ENCODE measurements around the gene ANO1.

ANO1 gene

DNA sequence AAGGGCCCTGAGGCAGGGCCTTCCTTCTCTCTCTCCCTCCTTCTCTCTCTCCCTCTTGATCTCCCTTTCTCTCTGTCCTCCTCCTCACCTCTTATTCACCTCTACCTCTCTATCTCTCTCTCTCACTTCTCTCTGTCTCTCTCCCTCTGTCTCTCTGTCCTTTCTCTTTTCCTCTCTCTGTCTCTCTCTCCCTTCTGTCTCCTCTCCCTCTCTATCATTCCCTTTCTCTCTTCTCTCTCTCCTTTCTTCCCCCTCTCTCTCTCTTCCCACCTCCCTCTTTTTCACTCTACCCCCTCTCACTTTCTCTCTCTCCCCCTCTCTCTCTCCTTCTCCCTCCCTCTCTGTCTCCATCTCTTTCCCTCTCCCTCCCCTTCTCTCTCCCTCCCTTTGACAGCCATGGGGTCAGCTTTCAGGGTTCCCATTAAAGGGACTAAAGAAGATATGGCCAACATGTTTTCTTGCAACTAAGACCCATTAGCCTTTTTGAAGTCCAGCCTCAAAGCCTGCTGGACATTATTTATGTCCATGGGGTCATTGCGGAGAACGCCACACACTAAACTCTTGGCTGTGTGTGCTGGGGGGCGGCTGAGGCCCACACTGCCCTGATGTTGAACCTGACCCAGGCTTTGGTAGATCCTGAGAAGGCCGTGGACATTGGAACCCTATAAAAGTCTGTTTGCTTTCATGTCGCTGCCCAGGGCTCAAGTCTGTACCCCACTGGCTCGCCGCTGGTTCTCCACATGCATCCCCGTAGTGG lies 15.0 kb downstream of the ANO1 start:
- in situ Hi-C loops (cut with MboI; ENCODE audit: low sequenced_read_pairs), result no loop called here

DNA sequence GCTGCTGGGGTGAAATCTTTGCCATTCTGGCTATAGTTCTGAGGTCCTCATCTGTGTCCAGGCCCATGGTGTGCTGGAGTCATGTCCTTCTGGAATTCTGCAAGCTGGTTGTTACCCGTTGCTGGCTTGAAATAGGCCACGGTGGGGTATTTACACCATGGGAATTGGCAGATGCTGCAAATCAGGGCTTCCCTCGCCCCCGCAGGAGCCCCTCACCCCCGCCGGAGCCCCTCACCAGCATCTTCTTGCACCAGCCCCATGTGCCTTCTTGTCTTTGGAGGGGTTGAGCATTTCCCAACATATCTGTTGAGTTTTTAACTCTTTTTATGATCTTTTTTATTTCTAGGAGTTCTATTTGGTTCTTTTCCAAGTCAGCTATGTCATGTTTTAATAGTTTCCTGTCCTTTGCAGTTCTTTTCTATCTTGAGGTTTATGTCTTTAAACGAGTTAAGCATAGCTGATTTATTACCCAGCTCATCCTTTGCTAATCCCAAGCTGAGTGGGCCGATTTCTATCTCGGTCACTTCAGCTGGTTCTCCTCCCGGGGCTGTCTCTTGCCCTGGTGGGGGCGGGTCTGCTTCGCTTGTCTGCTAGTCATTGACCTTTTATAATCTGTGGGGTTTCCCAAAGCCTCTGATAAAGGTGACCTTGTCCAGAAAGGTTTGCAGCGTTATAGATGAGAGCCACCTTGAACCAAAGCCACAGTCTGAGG lies 17.6 kb downstream of the ANO1 start:
- in situ Hi-C loops (cut with MboI; ENCODE audit: low sequenced_read_pairs), result no loop called here

DNA sequence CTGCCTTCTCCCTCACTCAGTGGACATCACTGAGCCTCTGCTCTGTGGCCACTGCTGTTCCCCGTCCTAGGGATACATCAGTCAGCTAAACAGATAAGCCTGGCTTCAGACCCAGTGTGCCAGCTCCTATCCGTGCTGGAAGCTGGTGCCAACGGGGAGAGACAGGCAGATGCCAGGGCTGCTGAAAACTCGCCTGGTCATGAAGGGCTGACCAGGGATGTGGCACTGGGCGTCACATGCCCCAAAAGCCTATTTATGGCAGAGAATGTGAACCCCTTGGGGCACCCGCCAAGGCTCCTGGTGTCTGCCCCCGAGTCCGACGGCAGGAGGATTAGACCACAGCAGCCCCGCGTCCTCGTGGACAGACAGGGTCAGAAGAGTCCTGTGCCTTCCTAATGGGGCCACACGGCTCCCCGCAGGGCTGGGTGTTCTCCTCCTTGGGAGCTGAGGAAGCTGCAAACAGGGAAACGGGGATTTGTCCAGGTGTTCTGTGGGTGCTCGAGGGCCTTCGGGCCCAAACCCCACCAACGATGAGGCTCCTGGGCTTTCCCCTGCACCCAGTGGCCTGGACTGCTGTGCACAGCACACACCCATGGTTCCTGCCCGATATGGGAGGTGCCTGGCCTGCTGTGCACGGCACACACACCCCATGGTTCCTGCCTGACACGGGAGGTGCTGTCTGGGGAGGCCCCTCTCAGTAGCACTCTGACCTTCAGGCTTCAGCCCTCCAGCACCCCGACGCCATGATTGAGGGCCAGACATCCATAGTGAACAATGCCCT lies 19.9 kb downstream of the ANO1 start:
- in situ Hi-C loops (cut with MboI; ENCODE audit: low sequenced_read_pairs), result no loop called here

DNA sequence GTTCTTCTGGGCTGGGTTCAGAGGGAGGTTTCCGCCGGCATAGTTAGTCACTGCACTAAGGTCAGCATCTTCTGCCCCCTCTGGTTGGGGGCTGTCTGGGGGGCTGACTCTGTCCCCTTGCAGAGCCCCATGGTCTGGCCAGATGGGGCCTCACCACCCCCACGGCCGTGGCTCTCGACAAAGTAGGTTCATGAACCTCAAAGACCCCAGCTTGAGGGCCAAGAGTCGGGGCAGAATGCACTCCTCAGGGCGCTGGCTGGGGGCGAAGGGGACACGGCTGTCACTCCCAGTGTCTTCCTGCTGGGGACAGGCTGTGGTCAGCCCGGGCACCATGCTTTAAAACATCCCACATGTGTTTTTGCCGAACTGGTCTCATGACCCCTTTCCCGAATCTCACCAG lies 20.8 kb downstream of the ANO1 start:
- in situ Hi-C loops (cut with MboI; ENCODE audit: low sequenced_read_pairs), result no loop called here

DNA sequence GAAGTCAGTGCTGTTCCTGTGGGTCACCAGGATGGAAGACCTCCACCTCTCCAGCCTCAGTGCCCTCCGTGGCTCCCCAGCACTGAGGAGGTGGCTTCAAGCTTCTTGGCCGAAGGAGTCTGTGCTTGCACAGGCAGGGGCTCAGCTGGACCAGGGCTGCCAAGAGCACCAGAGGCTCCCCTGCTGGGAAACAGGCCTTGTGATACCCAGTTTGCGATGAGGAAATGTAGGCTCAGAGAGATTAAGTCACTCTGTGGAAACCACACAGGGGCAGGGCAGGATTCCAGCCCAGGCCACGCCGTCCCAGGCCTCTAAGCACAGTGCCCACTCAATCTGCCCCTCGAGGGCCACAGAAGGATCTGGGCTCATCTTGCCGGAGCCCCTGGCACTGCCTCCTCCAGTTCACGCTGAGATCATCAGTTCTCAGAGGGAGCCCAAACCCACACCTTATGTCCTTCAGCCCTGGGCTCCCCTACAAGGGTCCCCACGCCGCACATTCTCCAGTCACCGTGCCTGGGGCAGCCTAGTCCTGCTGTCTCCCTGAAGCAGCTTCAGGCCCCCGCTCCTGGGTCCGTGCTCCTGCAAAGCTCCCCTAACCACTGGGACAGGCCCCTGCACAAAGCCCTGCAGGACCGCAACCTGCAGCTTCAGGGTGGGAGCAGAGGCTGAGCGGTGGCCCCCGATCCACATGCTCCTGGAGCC lies 21.6 kb downstream of the ANO1 start:
- in situ Hi-C loops (cut with MboI; ENCODE audit: low sequenced_read_pairs), result no loop called here

DNA sequence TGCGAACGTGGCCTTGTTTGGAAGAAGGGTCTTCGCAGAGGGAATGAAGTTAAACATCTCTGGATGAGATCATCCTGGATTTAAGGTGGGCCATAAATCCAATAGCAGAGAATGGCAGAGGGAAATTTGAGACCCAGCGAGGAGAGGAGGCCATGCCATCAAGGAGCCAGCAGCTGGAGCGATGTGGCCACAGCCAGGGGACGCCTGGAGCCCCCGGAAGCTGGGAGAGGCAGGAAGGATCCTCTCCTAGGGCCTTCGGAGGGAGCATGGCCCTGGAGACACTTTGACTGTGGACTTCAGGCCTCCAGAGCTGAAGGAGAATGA lies 22.1 kb downstream of the ANO1 start:
- in situ Hi-C loops (cut with MboI; ENCODE audit: low sequenced_read_pairs), result no loop called here

DNA sequence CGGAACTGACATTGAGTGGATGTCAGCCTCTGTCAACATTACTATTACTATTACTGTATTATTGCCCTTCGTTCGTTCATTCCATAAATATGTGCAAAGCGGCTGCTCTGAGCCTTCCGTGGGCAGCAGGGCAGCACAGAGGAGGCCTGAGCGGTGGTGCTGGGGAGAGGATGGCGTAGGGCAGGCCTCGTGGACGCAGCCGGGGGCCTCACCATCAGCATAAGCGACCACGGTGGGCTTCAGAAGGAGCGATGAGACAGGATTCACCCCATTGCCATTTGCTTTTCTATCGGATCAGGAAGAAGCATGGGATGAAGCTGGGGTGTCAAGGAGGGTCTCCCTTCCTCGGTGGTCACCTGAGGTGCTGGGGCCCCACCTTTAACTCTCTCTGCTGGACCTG lies 22.7 kb downstream of the ANO1 start:
- in situ Hi-C loops (cut with MboI; ENCODE audit: low sequenced_read_pairs), result no loop called here

DNA sequence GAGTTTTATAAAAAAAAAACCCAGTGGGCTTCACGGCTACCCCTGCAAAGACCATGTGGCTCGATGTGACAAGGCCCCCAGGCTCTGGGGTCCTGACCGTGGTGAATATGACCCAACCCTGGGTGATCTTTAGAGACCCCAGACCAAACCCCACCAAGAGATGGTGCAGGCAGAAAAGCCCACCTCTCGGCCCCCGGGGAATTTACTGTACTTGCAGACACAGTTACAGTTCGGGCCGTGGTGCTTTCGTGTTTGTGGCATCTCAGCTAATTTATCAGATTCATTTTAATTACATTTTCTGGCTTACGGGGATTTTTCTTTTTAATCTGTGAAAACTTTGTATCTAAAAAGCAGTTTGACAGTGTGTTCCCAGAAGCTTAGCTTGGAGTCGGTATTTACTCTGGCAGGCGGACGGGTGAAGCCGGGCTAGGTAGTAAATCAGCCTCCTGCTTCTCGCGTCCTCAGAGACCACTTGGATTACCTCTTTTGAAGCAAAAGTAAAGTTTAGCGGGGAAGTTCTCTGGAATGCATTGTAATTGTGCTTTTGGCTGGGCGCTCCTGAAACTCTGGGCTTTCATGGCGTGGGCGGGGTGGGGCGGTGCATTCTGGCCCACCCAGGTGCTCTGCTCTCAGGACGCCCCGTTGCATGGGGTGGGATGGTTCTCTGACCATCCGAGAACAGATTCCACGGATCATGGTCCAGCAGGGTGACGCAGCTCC lies 25.3 kb downstream of the ANO1 start:
- in situ Hi-C loops (cut with MboI; ENCODE audit: low sequenced_read_pairs), result no loop called here

DNA sequence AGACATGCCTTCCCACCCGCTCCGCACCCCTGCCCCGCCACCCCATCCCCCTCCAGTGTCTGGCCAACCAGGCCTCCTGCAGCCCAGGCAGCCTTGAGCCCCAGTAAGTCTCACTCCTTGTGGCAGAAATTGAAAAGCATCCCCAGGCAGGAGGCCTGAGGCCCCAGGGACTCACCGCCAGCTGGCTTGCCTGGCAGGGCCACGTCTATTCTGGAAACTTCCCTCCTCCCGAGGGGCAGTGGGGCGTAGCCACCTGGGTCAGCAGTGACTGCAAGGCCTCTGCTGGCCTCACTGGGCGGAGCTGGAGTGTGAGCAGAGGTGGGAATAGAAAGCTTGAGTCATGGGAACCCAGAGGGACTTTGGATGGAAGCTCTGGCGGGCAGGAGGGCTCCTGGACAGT lies 26.3 kb downstream of the ANO1 start:
- in situ Hi-C loops (cut with MboI; ENCODE audit: low sequenced_read_pairs), result no loop called here

DNA sequence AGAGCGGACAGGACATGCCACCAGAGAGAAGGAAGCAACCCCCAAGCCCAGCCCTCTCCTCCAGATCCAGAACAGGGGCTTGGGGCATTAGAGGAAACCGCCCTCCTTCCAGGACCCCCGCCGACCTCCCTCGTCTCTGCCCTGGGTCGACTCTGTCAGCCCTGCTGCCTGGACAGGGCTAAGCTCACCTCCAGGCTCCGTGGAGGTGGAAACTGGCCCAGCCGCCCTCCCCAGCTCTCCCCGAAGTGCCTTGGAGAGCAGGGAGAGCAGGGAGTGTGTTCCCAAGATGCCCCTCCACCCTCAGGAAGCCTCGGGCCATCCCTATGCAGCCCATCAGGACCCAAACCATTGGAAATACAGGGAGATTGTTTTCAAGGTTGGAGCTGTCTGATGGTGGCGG lies 26.8 kb downstream of the ANO1 start:
- in situ Hi-C loops (cut with MboI; ENCODE audit: low sequenced_read_pairs), result no loop called here

DNA sequence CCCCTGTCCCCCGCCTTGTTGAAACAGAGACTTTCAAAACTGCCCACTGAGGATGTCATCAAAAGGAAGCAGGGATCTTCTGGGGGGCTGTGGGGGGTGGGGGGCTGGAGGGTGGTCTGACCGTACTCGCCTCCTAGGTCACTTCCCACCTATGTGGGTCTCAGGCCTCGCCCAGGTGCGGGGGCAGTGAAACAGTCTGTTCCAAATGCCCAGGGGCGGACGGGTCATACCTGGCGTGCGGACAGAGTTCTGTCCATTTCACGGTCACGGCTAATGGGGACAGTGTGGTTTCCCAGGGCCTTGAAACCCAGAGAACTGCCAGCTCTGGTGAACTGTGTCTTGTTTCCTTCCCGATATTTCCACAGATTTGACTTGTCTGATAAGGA lies 27.2 kb downstream of the ANO1 start:
- in situ Hi-C loops (cut with MboI; ENCODE audit: low sequenced_read_pairs), result no loop called here

DNA sequence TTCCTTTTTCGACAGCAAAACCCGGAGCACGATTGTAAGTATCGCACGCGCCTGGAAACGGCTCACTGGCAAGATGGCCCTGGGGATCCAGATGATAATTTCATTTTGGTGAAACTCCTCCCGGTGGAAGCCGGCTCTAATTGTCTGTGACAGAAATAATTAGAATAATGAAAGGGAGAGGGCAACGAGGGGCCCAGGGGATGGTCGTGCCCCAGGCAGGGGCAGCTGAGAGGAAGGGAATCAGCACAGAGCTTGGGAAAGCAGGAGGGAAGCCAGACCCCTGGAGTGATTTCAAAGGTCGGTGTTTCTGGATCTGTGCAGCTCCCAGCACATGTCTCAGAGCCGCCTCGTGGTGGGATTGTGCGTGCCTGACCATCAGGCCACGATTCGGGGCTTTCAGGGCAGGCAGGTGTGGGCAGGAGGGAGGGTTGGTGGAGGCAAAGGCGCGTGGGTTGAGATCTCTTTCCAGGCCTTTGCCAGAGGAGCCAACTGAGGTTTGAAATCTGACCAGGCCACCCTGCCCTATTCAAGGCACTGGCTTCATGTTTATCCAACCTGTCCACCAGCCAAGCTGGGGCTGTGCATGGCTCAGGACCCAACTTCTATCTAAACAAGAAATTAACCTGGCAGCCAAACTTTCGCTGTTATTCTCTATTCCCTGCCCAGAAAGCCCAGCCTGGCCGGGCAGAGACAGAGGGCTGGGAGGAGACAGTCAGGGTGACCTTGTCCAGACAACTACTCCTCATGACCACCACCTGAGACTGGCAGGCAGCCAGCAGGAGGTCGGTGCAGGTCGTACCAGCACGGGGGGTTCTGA lies 27.8 kb downstream of the ANO1 start:
- in situ Hi-C loops (cut with MboI; ENCODE audit: low sequenced_read_pairs), result no loop called here

DNA sequence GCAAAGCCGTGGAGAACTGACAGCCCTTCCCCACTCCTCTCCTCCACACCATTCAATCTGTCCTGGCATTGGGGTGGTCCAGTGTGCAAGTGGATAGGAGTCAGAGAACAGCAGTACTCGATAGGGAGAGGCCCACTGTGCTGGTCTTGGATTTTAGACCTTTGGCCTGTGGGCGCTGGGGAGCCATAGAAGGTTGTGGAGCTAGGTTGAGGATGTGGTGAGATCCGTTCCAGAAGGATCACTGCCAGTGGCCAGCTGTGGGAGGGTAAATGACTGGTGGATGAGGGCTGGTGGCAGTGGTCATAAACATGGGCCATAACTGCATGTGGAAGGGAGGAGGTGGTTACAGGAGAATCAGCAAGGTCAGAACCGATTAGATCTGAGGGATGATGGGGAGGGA lies 28.6 kb downstream of the ANO1 start:
- in situ Hi-C loops (cut with MboI; ENCODE audit: low sequenced_read_pairs), result no loop called here

DNA sequence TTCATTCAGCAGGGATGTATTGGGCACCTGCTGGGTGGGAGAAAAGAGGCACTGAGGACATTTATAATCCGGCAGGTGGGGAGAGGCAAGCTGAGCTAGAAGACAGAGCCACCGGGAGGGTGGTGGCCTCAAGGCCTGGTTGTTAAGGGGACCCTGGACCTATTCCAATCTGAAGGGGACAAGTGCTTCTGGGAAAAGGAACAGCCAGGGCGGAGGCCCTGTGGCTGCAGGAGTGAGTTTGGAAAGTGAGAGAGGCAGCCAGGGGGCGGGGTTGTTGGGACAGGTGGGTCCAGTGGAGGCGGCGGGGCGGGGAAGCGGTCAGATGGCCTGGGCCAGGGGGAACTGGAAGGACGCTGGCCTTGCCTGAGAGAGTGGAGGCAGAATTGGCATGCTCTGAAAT lies 29.1 kb downstream of the ANO1 start:
- in situ Hi-C loops (cut with MboI; ENCODE audit: low sequenced_read_pairs), result no loop called here

DNA sequence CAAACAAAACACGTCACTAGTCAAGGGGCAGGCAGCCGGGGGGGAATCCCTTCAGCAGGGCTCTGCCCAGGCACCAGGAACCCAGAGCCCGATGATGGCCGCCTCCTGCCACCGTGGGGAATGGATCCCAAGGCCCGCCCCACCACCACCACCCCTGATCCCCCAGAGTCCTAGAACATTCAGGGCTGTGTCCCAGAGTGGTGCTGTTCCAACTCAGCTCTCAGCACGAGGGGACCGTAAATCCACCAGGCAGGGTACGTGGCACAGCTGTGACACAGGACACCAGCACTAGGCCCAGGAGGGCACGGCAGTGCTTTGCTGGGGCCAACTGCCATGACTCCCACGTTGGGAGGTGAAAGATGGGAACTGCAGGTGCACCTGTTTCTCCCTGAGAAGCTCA lies 29.6 kb downstream of the ANO1 start:
- in situ Hi-C loops (cut with MboI; ENCODE audit: low sequenced_read_pairs), result no loop called here

DNA sequence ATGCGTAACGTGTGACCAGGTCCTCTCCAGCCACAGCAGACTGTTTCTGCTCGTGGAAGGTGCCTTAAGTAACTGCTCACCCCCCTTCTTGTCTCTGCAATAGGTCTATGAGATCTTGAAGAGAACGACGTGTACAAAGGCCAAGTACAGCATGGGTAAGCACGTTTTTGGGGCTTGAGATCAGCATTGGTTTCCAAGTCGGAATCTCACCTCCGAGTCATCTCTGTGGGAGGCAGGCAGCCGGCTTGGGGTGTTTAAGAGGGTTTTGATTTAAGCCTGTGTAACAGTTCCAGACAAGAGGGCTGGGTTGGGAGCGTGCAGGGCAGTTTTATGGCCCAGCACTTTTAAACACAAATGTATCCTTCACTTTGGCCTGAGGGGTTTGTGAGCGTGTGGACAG lies 30.1 kb downstream of the ANO1 start:
- in situ Hi-C loops (cut with MboI; ENCODE audit: low sequenced_read_pairs), result no loop called here

DNA sequence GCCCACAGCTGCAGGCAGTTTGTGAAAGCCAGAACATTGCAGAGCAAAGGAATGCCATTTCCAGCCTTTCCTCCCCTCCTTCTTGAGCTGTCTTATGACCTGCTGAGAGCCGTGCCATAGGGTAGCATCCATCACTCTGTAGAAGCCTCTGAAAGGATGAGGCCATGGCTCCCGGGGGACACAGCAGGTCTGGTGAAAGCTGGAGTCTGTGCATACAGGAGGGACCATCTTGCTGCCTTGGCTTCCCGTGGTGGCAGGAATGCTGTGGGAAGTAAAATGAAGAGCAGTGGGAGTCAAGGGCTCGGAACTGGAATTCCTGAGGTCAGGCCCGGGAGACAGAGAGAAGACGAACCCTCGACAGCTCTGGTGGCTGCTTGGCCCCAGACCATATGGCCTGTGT lies 30.9 kb downstream of the ANO1 start:
- in situ Hi-C loops (cut with MboI; ENCODE audit: low sequenced_read_pairs), result no loop called here

DNA sequence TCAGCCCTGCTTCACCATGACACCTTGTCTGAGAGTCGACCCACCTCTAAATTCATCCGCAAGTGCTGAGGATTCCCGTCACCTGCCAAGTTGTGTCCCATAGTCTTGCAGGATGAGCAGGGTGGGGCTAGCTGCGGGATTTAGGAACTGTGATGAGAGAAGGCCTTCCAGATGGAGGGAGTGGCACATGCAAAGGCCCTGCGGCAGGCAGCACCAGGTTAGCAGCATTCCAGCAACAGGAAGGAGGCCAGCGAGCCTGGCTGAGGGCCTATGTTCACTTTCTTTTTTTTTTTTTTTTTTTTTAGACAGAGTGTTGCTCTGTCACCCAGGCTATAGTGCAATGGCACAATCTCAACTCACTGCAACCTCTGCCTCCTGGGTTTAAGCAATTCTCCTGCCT lies 31.8 kb downstream of the ANO1 start:
- in situ Hi-C loops (cut with MboI; ENCODE audit: low sequenced_read_pairs), result no loop called here

DNA sequence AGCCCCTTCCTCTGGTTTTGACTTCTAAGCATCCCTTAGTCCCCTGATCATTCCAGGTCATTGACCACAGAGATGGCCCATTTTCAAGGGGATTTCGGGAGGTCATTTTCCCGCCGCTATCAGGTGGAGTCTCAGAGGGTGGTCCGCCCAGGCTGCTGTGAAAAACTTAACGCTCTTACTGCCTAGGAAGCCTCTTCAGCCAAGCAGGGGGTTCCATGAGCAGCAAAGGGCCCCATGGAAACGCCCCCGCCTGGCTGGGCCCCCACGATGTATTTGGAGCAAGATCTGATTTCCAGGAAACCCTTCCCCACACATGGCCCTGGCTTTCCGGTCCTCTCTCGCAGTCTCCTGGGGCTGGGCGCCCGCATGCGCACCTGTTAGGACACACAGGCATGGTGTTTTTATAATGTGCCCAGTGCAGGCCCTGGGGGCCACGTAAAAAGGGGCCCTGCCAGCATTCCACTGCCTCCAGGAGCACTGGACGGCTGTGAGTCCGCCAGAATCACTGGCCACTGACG lies 32.5 kb downstream of the ANO1 start:
- in situ Hi-C loops (cut with MboI; ENCODE audit: low sequenced_read_pairs), result no loop called here
